HepG2 (cell line): ENCODE measurements around the gene FBXO24. TPM values are rescaled to one million over a fixed set of nuclear protein-coding genes. Genes with fewer than 3 reads are reported as not detected.

ENCODE experiments used
- ATAC-seq: fragments of 200-7000 bp; cut with Tn5 transposase; 3 replicates; pipeline ENCODE4 v1.9.1; 2020; ENCODE audit warnings: mild to moderate bottlenecking, moderate library complexity
- BruUV-seq: library from RNA; stranded (reverse); fragments of 400-500 nt; replicated peaks from 2 replicates; lab custom pipeline; 2021; lab: Mats Ljungman, UMichigan
- CTCF ChIA-PET: fragments of 300-600 bp; formaldehyde crosslinking; extraction: SDS; loops from one replicate; lab custom pipeline; 2021; ENCODE audit warnings: low total read pairs, inconsistent platforms, low intra/inter-chr PET ratio; lab: Yijun Ruan, JAX
- POLR2A ChIA-PET: fragments of 350-600 bp; sonication (Branson Sonifier 250); formaldehyde crosslinking; loops from one replicate; lab custom pipeline; 2020; ENCODE audit warnings: antibody characterized with exemption, inconsistent platforms; lab: Yijun Ruan, JAX
- DNase-seq: peaks from one replicate; pipeline ENCODE4 v3.0.0-alpha.2; 2015; ENCODE audit warnings: low spot score
- FAIRE-seq: peaks from 3 replicates; lab custom pipeline; 2011; peaks lifted over from hg19 to GRCh38; lab: Jason Lieb, UNC
- H2AFZ ChIP-seq: one replicate; pipeline ENCODE4 v1.6.1; 2011; ENCODE audit warnings: low read length, inconsistent platforms
- H3K27ac ChIP-seq: fragments of 300-600 bp; 3 replicates; pipeline ENCODE4 v1.8.0; 2011; ENCODE audit warnings: mixed run types, mild to moderate bottlenecking, mixed read lengths, low read length, inconsistent platforms; ENCODE audit not compliant: insufficient read depth; ENCODE audit errors: extremely low read length
- H3K27me3 ChIP-seq, 2 experiments: fragments of 200-600 bp in 1 of 2; 2 replicates in 1 of 2; 3 replicates in 1 of 2; pipeline versions ENCODE4 v1.6.0 to v1.8.0; 2011; ENCODE audit warnings: low read length in 2 of 2, mild to moderate bottlenecking in 2 of 2, moderate library complexity in 2 of 2, inconsistent platforms in 1 of 2; ENCODE audit not compliant: insufficient read depth in 2 of 2, control insufficient read depth in 1 of 2
- H3K36me3 ChIP-seq, 2 experiments: fragments of 200-600 bp in 1 of 2; replicated peaks in 1 of 2; 2 replicates in 1 of 2; 3 replicates in 1 of 2; pipeline versions ENCODE4 v1.5.1 to v1.8.0; 2011; ENCODE audit warnings: low read length in 2 of 2, inconsistent platforms in 1 of 2; ENCODE audit not compliant: insufficient read depth in 2 of 2, control insufficient read depth in 1 of 2
- H3K4me1 ChIP-seq: 2 replicates; pipeline ENCODE4 v1.5.1; 2012; ENCODE audit warnings: low read length, inconsistent platforms; ENCODE audit not compliant: insufficient read depth
- H3K4me2 ChIP-seq: 2 replicates; pipeline ENCODE4 v1.6.0; 2011; ENCODE audit warnings: low read depth, low read length, inconsistent platforms
- H3K4me3 ChIP-seq, 3 experiments: fragments of 200-600 bp in 1 of 3; sonication (generic), shearing (Covaris generic) in 1 of 3; replicated peaks in 1 of 3; 2 replicates each; pipeline ENCODE4 v1.5.1; 2011 to 2016; ENCODE audit warnings: low read length in 3 of 3, inconsistent platforms in 2 of 3, low read depth in 2 of 3, mild to moderate bottlenecking in 2 of 3, control low read depth in 1 of 3, mixed read lengths in 1 of 3; ENCODE audit not compliant: insufficient read depth in 1 of 3
- H3K79me2 ChIP-seq: one replicate; pipeline ENCODE4 v1.6.1; 2011; ENCODE audit warnings: low read length, inconsistent platforms; ENCODE audit not compliant: insufficient read depth
- H3K9ac ChIP-seq: 2 replicates; pipeline ENCODE4 v1.6.0; 2011; ENCODE audit warnings: mild to moderate bottlenecking, low read depth, low read length, inconsistent platforms; ENCODE audit not compliant: insufficient read depth
- H3K9me3 ChIP-seq: 2 replicates; pipeline ENCODE4 v1.5.1; 2012; ENCODE audit warnings: mild to moderate bottlenecking, low read length
- H4K20me1 ChIP-seq: 2 replicates; pipeline ENCODE4 v1.6.0; 2011; ENCODE audit warnings: inconsistent platforms, mild to moderate bottlenecking, low read length, moderate library complexity; ENCODE audit not compliant: insufficient read depth
- ATF7-NPFF ChIP-seq: sonication (generic); formaldehyde crosslinking; IDR thresholded peaks from 2 replicates; pipeline ENCODE4 v1.8.1; 2023; ENCODE audit warnings: mild to moderate bottlenecking, low read depth, missing genetic modification reagents, moderate library complexity
- ELK4 ChIP-seq: sonication (generic); formaldehyde crosslinking; IDR thresholded peaks from 2 replicates; pipeline ENCODE4 v1.9.0; 2021; ENCODE audit warnings: missing genetic modification reagents, borderline replicate concordance
- HCFC1 ChIP-seq: fragments of 150-350 bp; IDR thresholded peaks from 2 replicates; pipeline ENCODE4 v1.6.1; 2014; ENCODE audit warnings: low read depth, low read length
- JARID2 ChIP-seq: sonication (generic); formaldehyde crosslinking; IDR thresholded peaks from 2 replicates; pipeline ENCODE4 v1.8.1; 2023; ENCODE audit warnings: missing genetic modification reagents, inconsistent platforms; ENCODE audit not compliant: insufficient replicate concordance
- PRPF4 ChIP-seq: fragments of 200-400 bp; formaldehyde crosslinking; IDR thresholded peaks from 2 replicates; pipeline ENCODE4 v1.6.1; 2016; ENCODE audit warnings: low read length, low read depth; ENCODE audit not compliant: poor library complexity, severe bottlenecking
- ZBTB21 ChIP-seq: sonication (generic); formaldehyde crosslinking; IDR thresholded peaks from 2 replicates; pipeline ENCODE4 v1.4.0; 2020; ENCODE audit warnings: missing genetic modification reagents
- ZNF263 ChIP-seq: sonication (generic); formaldehyde crosslinking; IDR thresholded peaks from 2 replicates; pipeline ENCODE4 v1.4.0; 2020; ENCODE audit warnings: missing genetic modification reagents
- ZNF562 ChIP-seq: sonication (generic); formaldehyde crosslinking; IDR thresholded peaks from 2 replicates; pipeline ENCODE4 v1.8.0; 2022; ENCODE audit warnings: missing genetic modification reagents, borderline replicate concordance
- ZNF770 ChIP-seq: sonication (generic); formaldehyde crosslinking; IDR thresholded peaks from 2 replicates; pipeline ENCODE4 v1.5.0; 2020; ENCODE audit warnings: mild to moderate bottlenecking, missing genetic modification reagents
- WGBS: methylation state at CpG from one replicate; pipeline ENCODE4 v1.1.6; 2017; ENCODE audit warnings: low lambda C conversion rate; 5-methylcytosine and 5-hydroxymethylcytosine counted together
- in situ Hi-C: cut with HindIII; loops from 2 replicates; pipeline ENCODE4 v1.10.0; 2017; ENCODE audit warnings: low pct_unique_long_range_greater_than_20kb; ENCODE audit not compliant: extremely low pct_ligation_motif_present
- intact Hi-C: fragments of 100-400 bp; cut with micrococcal nuclease; formaldehyde crosslinking; loops from one replicate; pipeline ENCODE4 v1.10.0; 2022; ENCODE audit not compliant: unreplicated experiment
- polyA plus RNA-seq, 8 experiments: library from polyadenylated mRNA; depleted of rRNA in 3 of 8; stranded (reverse) in 7 of 8; unstranded in 1 of 8; fragments of >200 nt; fragmentation: Illumina TruSeq in 4 of 8; extraction: Trizol in 4 of 8; gene quantifications; 2 replicates each; pipeline versions ENCODE4 v1.2.1 to v1.2.3, GENCODE V29; 2011 to 2016; ENCODE audit warnings: low read depth in 4 of 8, missing spikeins in 1 of 8, mixed read lengths in 1 of 8; ENCODE audit not compliant: insufficient read depth in 1 of 8
- total RNA-seq, 5 experiments: library from RNA; depleted of rRNA; stranded (reverse); fragments of >200 nt; fragmentation: Illumina TruSeq; extraction: Trizol; gene quantifications; 2 replicates each; pipeline ENCODE4 v1.2.3, GENCODE V29; 2016; ENCODE audit warnings: low read depth in 1 of 5

Gene FBXO24
- total and polyA plus RNA-seq, 2 of the 13 experiments (the other 11 are each of a cell fraction or from before 2014, with no cell fraction given) = 0.20 to 0.55 TPM

- CTCF ChIA-PET = no interaction called here
- TF ChIP-seq ZNF770 (CRISPR knock-in tag) = peak; percentile 48; the same call in 1 of the 2 replicates
- no peak for TF ChIP-seq ATF7-NPFF
- TF ChIP-seq ZBTB21 = no peak
- no peak for TF ChIP-seq ZNF562 (CRISPR knock-in tag)
- peak; percentile 58; the same call in 1 of the 2 replicates for TF ChIP-seq ZNF263 (CRISPR knock-in tag)
- no peak for TF ChIP-seq ELK4 (CRISPR knock-in tag)
- TF ChIP-seq JARID2 (CRISPR knock-in tag) = no peak
- no peak for TF ChIP-seq HCFC1
- TF ChIP-seq PRPF4 = no peak
- POLR2A ChIA-PET = interaction anchor here (1.6 kb wide), 1 partner anchor 21 kb away, joined by 6 read pairs; the partner anchor contains the start of genes FBXO24 and LRCH4
- no peak for ATAC-seq
- BruUV-seq = no TSS peak
- Histone ChIP-seq H3K4me2 (no peak overlapping the region), H2AFZ (no peak overlapping the region), H3K27ac (no peak overlapping the region), H3K9ac (no peak overlapping the region), H3K36me3 (no peaks in the 10 kb centered on the region), H4K20me1 (no peaks in the 10 kb centered on the region), H3K4me3 (no peak overlapping the region), H3K79me2 (no peaks in the 10 kb centered on the region), H3K27me3 (no peaks in the 10 kb centered on the region), H3K4me1 (peaks cover 33% of the 10 kb centered on the region), H3K9me3 (no peaks in the 10 kb centered on the region)
- 78% methylated on average over 6 of the region's 8 CpGs for WGBS
- DNase-seq = no peak
- in situ Hi-C loops = no loop called here
- FAIRE-seq = no peak
- intact Hi-C loops = no loop called here
Measured at GRCh38 chr7:100607111-100607510, 21.0 kb downstream of the FBXO24 start.
